ENCODE data around the gene PGA4.

PGA4 gene

DNA sequence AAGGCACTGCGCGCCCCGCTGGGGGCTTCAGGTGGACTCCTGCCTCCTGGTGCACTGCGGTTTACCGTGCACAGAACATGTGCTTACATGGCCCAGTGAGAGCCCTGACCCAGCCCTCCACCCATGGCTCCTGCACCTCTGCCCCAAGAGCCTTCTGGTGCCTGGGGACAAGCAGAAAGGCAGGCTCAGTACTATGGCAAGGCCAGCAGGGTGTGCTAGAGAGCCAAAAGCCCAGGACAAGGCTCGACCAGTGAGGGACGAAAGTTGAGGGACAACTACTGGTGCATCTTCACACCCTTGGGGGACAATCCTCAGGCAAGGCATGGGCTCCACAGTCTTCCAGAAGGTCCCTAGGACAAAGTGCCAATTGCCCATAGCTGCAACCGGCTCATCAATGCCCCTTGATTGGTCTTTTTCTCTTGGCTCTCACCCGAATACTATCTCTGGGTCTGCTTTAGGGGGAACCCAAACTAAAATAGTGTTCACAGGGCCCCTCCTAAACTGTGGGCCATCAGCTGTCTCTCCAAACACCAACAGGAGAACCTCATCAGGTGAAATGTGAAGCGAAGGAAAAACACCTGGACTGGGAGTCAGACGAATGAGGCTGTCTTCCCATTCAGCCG is 32.4 kb downstream of the PGA4 start:
- H3K4me3 ChIP-seq (ENCODE audit: low read length) = no peak overlapping the region
- peak; percentile 7 for DNase-seq (ENCODE audit: low read depth)
- TF ChIP-seq, protein P1, sequence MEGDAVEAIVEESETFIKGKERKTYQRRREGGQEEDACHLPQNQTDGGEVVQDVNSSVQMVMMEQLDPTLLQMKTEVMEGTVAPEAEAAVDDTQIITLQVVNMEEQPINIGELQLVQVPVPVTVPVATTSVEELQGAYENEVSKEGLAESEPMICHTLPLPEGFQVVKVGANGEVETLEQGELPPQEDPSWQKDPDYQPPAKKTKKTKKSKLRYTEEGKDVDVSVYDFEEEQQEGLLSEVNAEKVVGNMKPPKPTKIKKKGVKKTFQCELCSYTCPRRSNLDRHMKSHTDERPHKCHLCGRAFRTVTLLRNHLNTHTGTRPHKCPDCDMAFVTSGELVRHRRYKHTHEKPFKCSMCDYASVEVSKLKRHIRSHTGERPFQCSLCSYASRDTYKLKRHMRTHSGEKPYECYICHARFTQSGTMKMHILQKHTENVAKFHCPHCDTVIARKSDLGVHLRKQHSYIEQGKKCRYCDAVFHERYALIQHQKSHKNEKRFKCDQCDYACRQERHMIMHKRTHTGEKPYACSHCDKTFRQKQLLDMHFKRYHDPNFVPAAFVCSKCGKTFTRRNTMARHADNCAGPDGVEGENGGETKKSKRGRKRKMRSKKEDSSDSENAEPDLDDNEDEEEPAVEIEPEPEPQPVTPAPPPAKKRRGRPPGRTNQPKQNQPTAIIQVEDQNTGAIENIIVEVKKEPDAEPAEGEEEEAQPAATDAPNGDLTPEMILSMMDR (conservative IDR thresholded peaks at IDR 0.05; ENCODE audit: low read depth, low read length) = peak; percentile 97

DNA sequence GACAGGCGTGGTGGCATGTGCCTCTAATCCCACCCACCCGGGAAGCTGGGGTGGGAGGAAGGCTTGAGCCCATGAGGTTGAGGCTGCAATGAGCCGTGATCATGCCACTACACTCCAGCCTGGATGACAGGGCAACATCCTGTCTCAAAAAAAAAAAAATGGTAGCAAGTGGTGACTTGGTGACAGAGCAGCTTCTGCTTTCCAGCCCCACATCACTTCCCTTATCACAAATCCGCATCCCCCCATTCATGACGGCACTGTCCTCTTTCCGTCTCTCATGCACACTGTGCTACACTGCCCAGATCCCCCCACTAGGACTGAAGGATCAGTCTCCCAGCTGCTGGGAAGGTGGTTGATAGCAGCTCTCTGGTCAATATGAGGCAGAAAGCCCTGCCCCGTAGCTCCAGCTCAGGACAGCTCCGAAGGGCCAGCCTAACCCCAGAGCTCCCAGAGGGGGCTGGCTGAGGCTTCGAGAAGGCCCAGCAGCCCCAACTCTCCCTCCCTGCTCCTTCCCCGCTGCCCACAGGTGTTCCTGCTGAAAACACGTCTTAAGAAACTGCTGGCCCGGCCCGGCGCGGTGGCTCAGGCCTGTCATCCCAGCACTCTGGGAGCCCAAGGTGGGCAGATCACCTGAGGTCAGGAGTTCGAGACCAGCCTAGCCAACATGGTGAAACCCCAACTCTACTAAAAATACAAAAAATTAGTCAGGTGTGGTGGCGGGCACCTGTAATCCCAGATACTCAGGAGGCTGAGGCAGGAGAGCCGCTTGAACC is 34.7 kb downstream of the PGA4 start:
- H3K4me3 ChIP-seq (ENCODE audit: low read length) = no peak overlapping the region
- TF ChIP-seq, protein P1 (conservative IDR thresholded peaks at IDR 0.05; ENCODE audit: low read depth, low read length) = no peak
- DNase-seq (ENCODE audit: low read depth) = no peak

DNA sequence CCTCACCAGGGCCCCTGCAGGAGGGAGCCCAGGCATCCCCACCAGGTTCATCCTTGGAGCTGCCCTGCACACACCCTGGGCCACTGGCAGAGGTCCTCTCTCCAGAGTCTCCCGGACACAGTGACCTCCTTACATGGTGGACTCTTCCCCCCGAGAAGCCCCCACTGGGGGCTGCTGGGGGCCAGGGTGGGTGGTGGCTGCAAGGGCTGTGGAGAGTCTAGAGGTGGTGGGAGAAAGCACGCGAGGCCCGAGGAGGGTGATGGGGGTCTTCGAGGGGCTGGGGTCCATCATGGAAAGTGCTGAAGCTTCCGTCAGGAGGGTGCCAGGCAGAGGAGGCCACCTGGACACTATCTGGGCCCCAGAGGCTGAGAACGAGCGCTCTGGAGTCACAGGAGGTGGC is 36.4 kb downstream of the PGA4 start:
- TF ChIP-seq, protein P1 (conservative IDR thresholded peaks at IDR 0.05; ENCODE audit: low read depth, low read length) = no peak
- no peak overlapping the region for H3K4me3 ChIP-seq (ENCODE audit: low read length)
- no peak for DNase-seq (ENCODE audit: low read depth)

DNA sequence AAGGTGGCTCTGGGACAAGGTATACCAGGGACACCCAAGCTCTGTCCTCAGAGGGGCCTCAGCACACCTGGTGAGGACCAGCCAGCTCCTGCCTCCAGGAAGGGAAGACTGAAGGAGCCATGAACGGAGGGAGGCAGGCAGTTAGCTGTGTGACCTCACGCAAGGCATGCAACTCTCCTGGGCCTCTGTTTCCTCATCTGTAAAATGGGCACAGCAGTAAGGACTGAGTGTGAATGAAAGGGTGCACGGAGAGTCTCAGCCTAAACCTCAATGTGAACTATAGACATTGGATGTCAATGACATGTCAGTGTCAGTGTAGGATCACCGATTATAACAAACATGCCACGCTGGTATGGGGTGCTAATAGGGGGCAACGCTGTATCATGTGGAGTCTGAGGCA is 37.2 kb downstream of the PGA4 start:
- TF ChIP-seq, protein P1 (conservative IDR thresholded peaks at IDR 0.05; ENCODE audit: low read depth, low read length) = no peak
- DNase-seq (ENCODE audit: low read depth) = no peak
- H3K4me3 ChIP-seq (ENCODE audit: low read length) = no peak overlapping the region

DNA sequence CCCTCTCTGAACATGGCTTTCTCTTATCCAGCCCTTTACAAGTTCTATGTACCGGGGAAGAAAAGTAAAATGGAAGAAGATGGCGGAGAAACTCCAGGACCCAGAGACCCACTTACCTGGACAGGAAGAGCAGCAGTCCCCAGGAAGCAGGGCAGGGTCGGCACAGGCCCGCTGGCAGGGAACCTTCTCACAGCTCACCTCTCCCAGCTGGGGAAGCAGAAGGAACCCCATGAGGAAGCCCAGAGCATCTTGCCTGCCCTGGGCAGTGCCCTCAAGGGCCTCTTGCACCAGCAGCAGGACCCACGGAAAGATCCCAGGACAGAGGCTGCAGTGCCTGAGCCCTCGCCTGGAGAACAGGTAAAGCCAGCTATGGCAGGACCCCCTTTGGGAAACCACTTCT is 42.2 kb downstream of the PGA4 start:
- TF ChIP-seq, protein P1 (conservative IDR thresholded peaks at IDR 0.05; ENCODE audit: low read depth, low read length) = no peak
- DNase-seq (ENCODE audit: low read depth) = no peak

DNA sequence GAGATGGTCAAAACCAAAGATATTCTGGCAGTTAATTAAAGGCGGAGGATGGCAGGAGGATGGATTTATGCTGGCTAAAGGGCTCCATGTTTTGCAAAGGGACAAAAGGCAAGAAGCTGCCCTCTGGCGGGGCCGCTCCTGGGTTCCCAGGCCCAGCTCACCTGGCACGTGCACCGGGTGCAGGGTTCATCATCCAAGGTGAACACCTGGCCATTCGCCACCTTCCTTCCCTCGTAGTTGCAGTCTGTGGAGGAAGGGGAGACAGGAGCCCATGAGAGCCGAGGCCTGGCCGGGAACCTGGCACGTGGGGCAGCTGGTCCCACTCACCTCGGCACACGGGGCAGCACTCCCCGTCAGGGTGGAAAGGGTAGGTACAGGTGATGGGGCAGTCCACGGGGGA is 42.6 kb downstream of the PGA4 start:
- TF ChIP-seq, protein P1 (conservative IDR thresholded peaks at IDR 0.05; ENCODE audit: low read depth, low read length) = no peak
- no peak overlapping the region for H3K4me3 ChIP-seq (ENCODE audit: low read length)
- DNase-seq (ENCODE audit: low read depth) = no peak

More for the DNA sequence above, 42.2 kb downstream of the PGA4 start:
- no peak overlapping the region for H3K4me3 ChIP-seq (ENCODE audit: low read length)

DNA sequence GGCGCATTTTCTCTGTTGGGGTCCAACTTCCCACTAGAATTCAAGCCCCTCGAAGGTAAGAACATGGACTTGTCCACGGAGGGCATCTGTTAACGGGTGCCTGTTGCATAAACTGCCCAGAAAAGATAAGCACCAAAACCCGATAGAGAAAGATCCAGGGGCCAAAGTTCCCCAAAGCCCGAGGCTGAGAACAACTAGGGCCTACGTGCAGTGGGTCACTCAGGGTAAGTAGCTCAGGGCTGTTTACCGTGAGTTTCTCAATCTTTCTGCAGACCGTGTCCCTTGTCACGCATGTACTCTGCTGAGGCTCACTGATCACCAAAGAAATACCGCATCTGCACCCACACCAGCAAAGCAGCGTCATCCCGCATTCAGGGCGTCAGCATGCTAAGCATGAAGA is 43.2 kb downstream of the PGA4 start:
- no peak for DNase-seq (ENCODE audit: low read depth)
- TF ChIP-seq, protein P1 (conservative IDR thresholded peaks at IDR 0.05; ENCODE audit: low read depth, low read length) = no peak
- no peak overlapping the region for H3K4me3 ChIP-seq (ENCODE audit: low read length)
